ENCODE results near the gene TMEM170A. TPM values are rescaled to one million over a fixed set of nuclear protein-coding genes. Genes with fewer than 3 reads are reported as not detected.

Gene TMEM170A
- total RNA-seq, 6 experiments from 2014 or later = 8.2 to 11.7 (median 10.6) TPM

DNA sequence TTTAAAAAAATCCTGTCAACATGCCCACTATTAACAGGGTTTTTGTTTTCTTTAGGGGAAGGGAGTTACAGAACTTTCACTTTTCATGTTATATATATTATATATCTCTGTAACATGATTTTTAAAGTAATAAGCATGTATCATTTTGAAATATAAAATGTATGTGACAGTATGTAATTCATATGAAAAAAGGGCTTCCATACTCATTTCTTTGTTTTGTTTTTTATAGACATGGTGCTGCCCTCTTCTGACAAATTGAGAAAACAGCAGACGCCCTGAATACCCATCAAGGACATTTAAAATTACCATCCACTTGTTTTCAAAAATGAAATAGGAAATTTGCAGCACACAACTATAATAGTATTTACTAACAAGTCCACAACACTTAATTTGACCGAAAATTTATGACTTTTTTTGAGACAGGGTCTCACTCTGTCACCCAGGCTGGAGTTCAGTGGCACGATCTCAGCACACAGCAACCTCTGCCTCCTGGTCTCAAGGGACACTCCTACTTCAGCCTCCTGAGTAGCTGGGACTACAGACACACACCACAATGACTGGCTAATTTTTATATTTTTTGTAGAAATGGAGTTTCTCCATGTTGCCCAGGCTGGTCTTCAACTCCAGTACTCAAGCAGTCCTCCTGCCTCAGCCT, 61.5 kb downstream of the TMEM170A start:
- H3K27me3 Mint-ChIP-seq (ENCODE audit: insufficient read depth) = no peaks in the 10 kb centered on the region
- H3K4me3 Mint-ChIP-seq = no peak overlapping the region
- H3K4me1 Mint-ChIP-seq (ENCODE audit: low read depth) = peaks cover 21% of the 10 kb centered on the region
- peak; percentile 35 for DNase-seq
- peaks cover 5% of the 10 kb centered on the region for H3K36me3 Mint-ChIP-seq (ENCODE audit: low read depth)
- H3K27ac Mint-ChIP-seq = peak overlapping the region; percentile 92; the same call in 1 of the 2 replicates
- TF ChIP-seq, protein P1, sequence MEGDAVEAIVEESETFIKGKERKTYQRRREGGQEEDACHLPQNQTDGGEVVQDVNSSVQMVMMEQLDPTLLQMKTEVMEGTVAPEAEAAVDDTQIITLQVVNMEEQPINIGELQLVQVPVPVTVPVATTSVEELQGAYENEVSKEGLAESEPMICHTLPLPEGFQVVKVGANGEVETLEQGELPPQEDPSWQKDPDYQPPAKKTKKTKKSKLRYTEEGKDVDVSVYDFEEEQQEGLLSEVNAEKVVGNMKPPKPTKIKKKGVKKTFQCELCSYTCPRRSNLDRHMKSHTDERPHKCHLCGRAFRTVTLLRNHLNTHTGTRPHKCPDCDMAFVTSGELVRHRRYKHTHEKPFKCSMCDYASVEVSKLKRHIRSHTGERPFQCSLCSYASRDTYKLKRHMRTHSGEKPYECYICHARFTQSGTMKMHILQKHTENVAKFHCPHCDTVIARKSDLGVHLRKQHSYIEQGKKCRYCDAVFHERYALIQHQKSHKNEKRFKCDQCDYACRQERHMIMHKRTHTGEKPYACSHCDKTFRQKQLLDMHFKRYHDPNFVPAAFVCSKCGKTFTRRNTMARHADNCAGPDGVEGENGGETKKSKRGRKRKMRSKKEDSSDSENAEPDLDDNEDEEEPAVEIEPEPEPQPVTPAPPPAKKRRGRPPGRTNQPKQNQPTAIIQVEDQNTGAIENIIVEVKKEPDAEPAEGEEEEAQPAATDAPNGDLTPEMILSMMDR (IDR thresholded peaks at IDR 0.05) = peak; percentile 82
- no peaks in the 10 kb centered on the region for H3K9me3 Mint-ChIP-seq

DNA sequence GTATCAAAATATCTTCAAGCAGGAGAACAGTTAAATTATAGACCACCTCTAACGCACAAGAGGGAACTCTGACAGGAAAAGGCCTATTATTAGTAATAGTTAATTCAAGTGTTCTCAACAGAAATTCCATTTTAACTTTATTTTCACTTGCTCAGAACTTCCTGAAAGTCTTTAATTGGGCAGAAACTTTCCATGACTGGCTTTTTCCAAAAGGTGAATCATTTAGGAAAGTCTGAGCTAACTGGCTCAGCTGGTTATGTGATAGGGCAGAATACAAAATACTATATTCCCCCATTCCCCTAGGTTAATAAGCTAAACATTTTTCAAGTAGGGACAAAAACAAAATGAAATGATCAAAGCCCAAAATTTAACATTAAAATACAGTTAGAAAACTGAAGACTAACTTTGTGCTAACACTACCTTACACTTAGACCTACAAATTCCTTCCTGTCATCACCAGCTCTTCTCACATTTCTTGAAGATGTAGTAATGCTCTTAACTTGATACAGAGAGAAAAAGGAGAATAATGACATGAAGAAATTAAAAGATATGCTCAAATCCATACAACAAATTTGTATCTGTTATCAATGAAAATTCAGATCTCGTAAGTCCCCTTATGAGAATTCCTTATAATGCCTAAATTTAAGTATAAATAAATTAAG, 62.2 kb downstream of the TMEM170A start:
- Mint-ChIP-seq H3K27ac (peak overlapping the region; percentile 92), H3K4me3 (0 out of 2 replicates have a peak overlapping the region, but pooled peaks have one; percentile 15)
- TF ChIP-seq, protein P1 (IDR thresholded peaks at IDR 0.05) = no peak

DNA sequence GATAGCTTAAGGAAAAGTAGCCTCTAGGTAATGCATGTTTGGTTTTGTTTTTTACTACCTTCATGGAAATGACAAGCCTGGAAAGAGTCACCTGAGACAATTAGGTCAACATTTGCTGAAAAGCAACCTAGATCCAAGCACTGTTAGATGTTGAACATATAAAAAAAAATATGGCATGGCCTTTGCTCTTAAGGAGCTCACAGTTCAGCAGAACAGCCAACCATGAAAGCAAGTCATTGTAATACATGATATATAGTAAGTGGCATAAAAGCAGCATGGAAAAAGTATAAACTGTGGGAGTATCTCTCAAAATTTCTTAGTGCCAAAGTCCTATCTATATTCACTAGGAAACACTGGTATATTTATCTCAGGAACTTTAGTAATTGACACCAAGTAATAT, 62.8 kb downstream of the TMEM170A start:
- Mint-ChIP-seq H3K27me3 (ENCODE audit: insufficient read depth) (no peaks in the 10 kb centered on the region), H3K4me3 (no peak overlapping the region), H3K27ac (peak overlapping the region; percentile 92), H3K9me3 (no peaks in the 10 kb centered on the region), H3K4me1 (ENCODE audit: low read depth) (peaks cover 24% of the 10 kb centered on the region), H3K36me3 (ENCODE audit: low read depth) (peaks cover 9% of the 10 kb centered on the region)
- DNase-seq = no peak
- TF ChIP-seq, protein P1 (IDR thresholded peaks at IDR 0.05) = no peak

More for the DNA sequence above, 62.2 kb downstream of the TMEM170A start:
- Mint-ChIP-seq H3K4me1 (ENCODE audit: low read depth) (peaks cover 24% of the 10 kb centered on the region), H3K36me3 (ENCODE audit: low read depth) (peaks cover 9% of the 10 kb centered on the region), H3K27me3 (ENCODE audit: insufficient read depth) (no peaks in the 10 kb centered on the region), H3K9me3 (no peaks in the 10 kb centered on the region)
- peak; percentile 76 for DNase-seq

DNA sequence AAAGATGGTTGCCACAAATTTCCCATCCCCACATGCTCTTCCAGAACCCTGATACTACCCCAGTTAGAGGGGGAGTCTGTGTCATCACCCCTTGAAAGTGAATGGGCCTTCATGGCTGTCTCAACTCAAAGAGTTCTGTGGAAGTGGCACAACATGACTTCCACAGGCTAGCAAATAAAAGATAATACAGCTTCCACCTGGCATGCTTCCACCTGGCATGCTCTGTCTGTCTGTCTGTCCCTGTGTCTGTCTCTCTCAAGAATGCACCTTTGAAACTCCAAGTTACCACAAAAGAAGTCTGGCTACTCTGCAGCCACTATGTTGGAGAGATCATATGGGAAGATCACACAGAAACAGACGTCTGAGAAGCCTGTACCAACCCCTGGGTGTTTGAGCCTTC, 66.2 kb downstream of the TMEM170A start:
- H3K9me3 Mint-ChIP-seq = no peaks in the 10 kb centered on the region
- H3K27me3 Mint-ChIP-seq (ENCODE audit: insufficient read depth) = no peaks in the 10 kb centered on the region
- TF ChIP-seq, protein P1 (IDR thresholded peaks at IDR 0.05) = no peak
- DNase-seq = no peak
- H3K4me3 Mint-ChIP-seq = no peak overlapping the region
- peaks cover 12% of the 10 kb centered on the region for H3K36me3 Mint-ChIP-seq (ENCODE audit: low read depth)
- H3K27ac Mint-ChIP-seq = no peak overlapping the region
- H3K4me1 Mint-ChIP-seq (ENCODE audit: low read depth) = peaks cover 38% of the 10 kb centered on the region

DNA sequence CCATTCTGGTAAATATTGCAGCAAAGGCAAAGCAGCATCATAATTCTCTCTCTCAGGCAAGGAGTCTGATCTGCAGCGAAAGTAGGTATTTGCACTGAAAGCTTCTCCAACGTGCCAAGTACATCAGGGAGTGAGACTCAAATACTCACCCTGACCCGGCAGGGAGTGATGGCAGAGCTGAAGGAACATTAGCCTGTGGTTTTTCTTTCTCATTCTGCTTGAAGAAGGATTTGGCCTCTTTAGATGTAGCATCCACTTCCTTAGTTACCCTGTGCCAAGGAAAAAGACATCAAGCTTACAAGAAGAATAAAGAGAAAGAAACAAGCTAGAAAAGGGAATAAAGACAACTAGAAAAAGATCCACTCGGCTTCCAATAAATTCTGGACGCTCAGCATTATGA, 69.5 kb downstream of the TMEM170A start:
- TF ChIP-seq, protein P1 (IDR thresholded peaks at IDR 0.05) = no peak
- no peaks in the 10 kb centered on the region for H3K9me3 Mint-ChIP-seq
- H3K4me1 Mint-ChIP-seq (ENCODE audit: low read depth) = peaks cover 41% of the 10 kb centered on the region
- H3K27me3 Mint-ChIP-seq (ENCODE audit: insufficient read depth) = no peaks in the 10 kb centered on the region
- no peak for DNase-seq
- 0 out of 2 replicates have a peak overlapping the region, but pooled peaks have one; percentile 43 for H3K27ac Mint-ChIP-seq
- H3K36me3 Mint-ChIP-seq (ENCODE audit: low read depth) = peaks cover 17% of the 10 kb centered on the region
- no peak overlapping the region for H3K4me3 Mint-ChIP-seq

Other genes starting within 250 kb of the TMEM170A start
- not detected for gene CTRB1, start 245.7 kb downstream of the TMEM170A start, total RNA-seq (2021; fragmentation: NEBNext Ultra II Directional; extraction: Animal tissue kit (Norgen Biotek cat#: 25700))
- 100 to 1,000 TPM; 126 to 148 (median 130) TPM for gene BCAR1, start 213.1 kb downstream of the TMEM170A start, total RNA-seq (2021; fragmentation: NEBNext Ultra II Directional; extraction: Animal tissue kit (Norgen Biotek cat#: 25700))
- gene CFDP1, start 31.2 kb downstream of the TMEM170A start, total RNA-seq (2021; fragmentation: NEBNext Ultra II Directional; extraction: Animal tissue kit (Norgen Biotek cat#: 25700)) = 10 to 100 TPM; 33.0 to 43.1 (median 37.6) TPM
- under 1 TPM in 2 of 6 experiments, not detected in 4; 0.05 TPM for gene CHST6, start 30.8 kb upstream of the TMEM170A start, total RNA-seq (2021; fragmentation: NEBNext Ultra II Directional; extraction: Animal tissue kit (Norgen Biotek cat#: 25700))
- not detected for gene CHST5, start 71.4 kb upstream of the TMEM170A start, total RNA-seq (2021; fragmentation: NEBNext Ultra II Directional; extraction: Animal tissue kit (Norgen Biotek cat#: 25700))
- 10 to 100 TPM in 3 of 6 experiments, 1 to 10 TPM in 3; 9.0 to 14.5 (median 10.0) TPM for gene TMEM231, start 91.6 kb upstream of the TMEM170A start, total RNA-seq (2021; fragmentation: NEBNext Ultra II Directional; extraction: Animal tissue kit (Norgen Biotek cat#: 25700))
- 100 to 1,000 TPM in 3 of 6 experiments, 10 to 100 TPM in 3; 82.0 to 114 (median 100) TPM for gene GABARAPL2, start 101.7 kb upstream of the TMEM170A start, total RNA-seq (2021; fragmentation: NEBNext Ultra II Directional; extraction: Animal tissue kit (Norgen Biotek cat#: 25700))
- 10 to 100 TPM; 48.3 to 61.2 (median 55.0) TPM for gene ADAT1, start 158.6 kb upstream of the TMEM170A start, total RNA-seq (2021; fragmentation: NEBNext Ultra II Directional; extraction: Animal tissue kit (Norgen Biotek cat#: 25700))
- gene KARS1, start 183.0 kb upstream of the TMEM170A start, total RNA-seq (2021; fragmentation: NEBNext Ultra II Directional; extraction: Animal tissue kit (Norgen Biotek cat#: 25700)) = 100 to 1,000 TPM; 135 to 158 (median 152) TPM
- gene TERF2IP, start 183.1 kb upstream of the TMEM170A start, total RNA-seq (2021; fragmentation: NEBNext Ultra II Directional; extraction: Animal tissue kit (Norgen Biotek cat#: 25700)) = 10 to 100 TPM; 67.9 to 87.8 (median 70.6) TPM
- not detected for gene CPHXL2, start 212.3 kb upstream of the TMEM170A start, total RNA-seq (2021; fragmentation: NEBNext Ultra II Directional; extraction: Animal tissue kit (Norgen Biotek cat#: 25700))
- not detected for gene DUXB, start 236.8 kb upstream of the TMEM170A start, total RNA-seq (2021; fragmentation: NEBNext Ultra II Directional; extraction: Animal tissue kit (Norgen Biotek cat#: 25700))